H9 (cell line): ENCODE data around the gene HECW1. TPM values are rescaled to one million over a fixed set of nuclear protein-coding genes. Genes with fewer than 3 reads are reported as not detected.

Experiments
- DNase-seq: peaks from one replicate; pipeline ENCODE4 v3.0.0-alpha.2; 2017
- H2AFZ ChIP-seq: one replicate; pipeline ENCODE4 v1.6.1; 2013; ENCODE audit warnings: mild to moderate bottlenecking, low read length, control low read depth, moderate library complexity
- H2AK5ac ChIP-seq: 2 replicates; pipeline ENCODE4 v1.6.1; 2013; ENCODE audit warnings: low read length, control low read depth, mixed read lengths; ENCODE audit not compliant: insufficient read length
- H2BK120ac ChIP-seq: one replicate; pipeline ENCODE4 v1.6.1; 2013; ENCODE audit warnings: low read depth, mild to moderate bottlenecking, low read length, control low read depth, inconsistent platforms; ENCODE audit not compliant: poor library complexity, severe bottlenecking
- H2BK12ac ChIP-seq: 2 replicates; pipeline ENCODE4 v1.6.1; 2013; ENCODE audit warnings: low read length, control low read depth, mixed read lengths, low read depth; ENCODE audit not compliant: insufficient read length
- H2BK15ac ChIP-seq: 2 replicates; pipeline ENCODE4 v1.6.1; 2013; ENCODE audit warnings: low read depth, low read length, control low read depth
- H2BK20ac ChIP-seq: one replicate; pipeline ENCODE4 v1.6.1; 2013; ENCODE audit warnings: low read depth, mild to moderate bottlenecking, low read length, control low read depth, inconsistent platforms; ENCODE audit not compliant: poor library complexity, severe bottlenecking
- H2BK5ac ChIP-seq: 2 replicates; pipeline ENCODE4 v1.6.1; 2013; ENCODE audit warnings: low read length, control low read depth, mixed read lengths; ENCODE audit not compliant: insufficient read length
- H3K14ac ChIP-seq: 2 replicates; pipeline ENCODE4 v1.6.1; 2013; ENCODE audit warnings: low read length, control low read depth; ENCODE audit not compliant: insufficient read depth
- H3K18ac ChIP-seq: 2 replicates; pipeline ENCODE4 v1.6.1; 2013; ENCODE audit warnings: low read depth, mild to moderate bottlenecking, mixed read lengths, low read length, control low read depth; ENCODE audit not compliant: insufficient read length
- H3K23ac ChIP-seq: 2 replicates; pipeline ENCODE4 v1.6.1; 2013; ENCODE audit warnings: low read length, control low read depth, mixed read lengths, low read depth; ENCODE audit not compliant: insufficient read length
- H3K23me2 ChIP-seq: 2 replicates; pipeline ENCODE4 v1.6.1; 2013; ENCODE audit warnings: low read depth, mild to moderate bottlenecking, mixed read lengths, low read length, control low read depth; ENCODE audit not compliant: insufficient read length, poor library complexity, severe bottlenecking
- H3K27ac ChIP-seq: 2 replicates; pipeline ENCODE4 v1.5.1; 2013; ENCODE audit warnings: low read length, control low read depth, mixed read lengths, low read depth; ENCODE audit not compliant: insufficient read length
- H3K27me3 ChIP-seq: 2 replicates; pipeline ENCODE4 v1.6.1; 2013; ENCODE audit warnings: low read length, control low read depth, inconsistent platforms; ENCODE audit not compliant: insufficient read depth
- H3K4ac ChIP-seq: 2 replicates; pipeline ENCODE4 v1.6.1; 2013; ENCODE audit warnings: low read depth, mild to moderate bottlenecking, control low read depth, inconsistent platforms, low read length, moderate library complexity
- H3K4me1 ChIP-seq: 2 replicates; pipeline ENCODE4 v1.6.1; 2013; ENCODE audit warnings: low read length, control low read depth, inconsistent platforms; ENCODE audit not compliant: insufficient read depth
- H3K4me2 ChIP-seq: 2 replicates; pipeline ENCODE4 v1.6.1; 2013; ENCODE audit warnings: low read length, control low read depth, mixed read lengths; ENCODE audit not compliant: insufficient read length, insufficient read depth
- H3K56ac ChIP-seq: 2 replicates; pipeline ENCODE4 v1.6.1; 2013; ENCODE audit warnings: low read depth, mild to moderate bottlenecking, mixed read lengths, low read length, control low read depth; ENCODE audit not compliant: insufficient read length
- H3K79me1 ChIP-seq: 2 replicates; pipeline ENCODE4 v1.6.1; 2013; ENCODE audit warnings: low read depth, mild to moderate bottlenecking, moderate library complexity, low read length, control low read depth, inconsistent platforms; ENCODE audit not compliant: insufficient read depth, poor library complexity, severe bottlenecking
- H3K79me2 ChIP-seq: 2 replicates; pipeline ENCODE4 v1.6.1; 2013; ENCODE audit warnings: low read length, control low read depth, inconsistent platforms; ENCODE audit not compliant: insufficient read depth
- H3K9ac ChIP-seq: 2 replicates; pipeline ENCODE4 v1.6.1; 2013; ENCODE audit warnings: low read length, control low read depth, mixed read lengths; ENCODE audit not compliant: insufficient read length; ENCODE audit errors: extremely low read depth
- H3K9me3 ChIP-seq: one replicate; pipeline ENCODE4 v1.6.1; 2013; ENCODE audit warnings: low read depth, low read length, inconsistent platforms; ENCODE audit not compliant: control insufficient read depth
- H3T11ph ChIP-seq: one replicate; pipeline ENCODE4 v1.6.1; 2013; ENCODE audit warnings: mild to moderate bottlenecking, low read length, control low read depth, inconsistent platforms
- H4K20me1 ChIP-seq: one replicate; pipeline ENCODE4 v1.6.1; 2013; ENCODE audit not compliant: control insufficient read depth, insufficient read length, insufficient read depth
- H4K5ac ChIP-seq: 2 replicates; pipeline ENCODE4 v1.6.1; 2013; ENCODE audit warnings: low read depth, mild to moderate bottlenecking, mixed read lengths, low read length, control low read depth; ENCODE audit not compliant: insufficient read length
- H4K8ac ChIP-seq: replicated peaks from 2 replicates; pipeline ENCODE4 v1.6.1; 2013; ENCODE audit warnings: low read length, control low read depth, mixed read lengths, low read depth; ENCODE audit not compliant: insufficient read length
- H4K91ac ChIP-seq: 2 replicates; pipeline ENCODE4 v1.6.1; 2013; ENCODE audit warnings: low read depth, mild to moderate bottlenecking, moderate library complexity, mixed read lengths, low read length, control low read depth; ENCODE audit not compliant: insufficient read length
- H3K27ac Mint-ChIP-seq, 3 experiments: 2 replicates in 2 of 3; 3 replicates in 1 of 3; pipeline ENCODE4 v1.8.0; 2020 to 2021; ENCODE audit warnings: mixed read lengths in 3 of 3, mild to moderate bottlenecking in 1 of 3, moderate library complexity in 1 of 3
- H3K27me3 Mint-ChIP-seq: 2 replicates; pipeline ENCODE4 v1.8.0; 2021; ENCODE audit warnings: low read depth, mild to moderate bottlenecking, moderate library complexity, mixed read lengths
- H3K36me3 Mint-ChIP-seq, 3 experiments: 2 replicates in 2 of 3; 3 replicates in 1 of 3; pipeline ENCODE4 v1.8.0; 2020 to 2021; ENCODE audit warnings: low read depth in 3 of 3, mixed read lengths in 3 of 3; ENCODE audit not compliant: insufficient read depth in 1 of 3
- H3K4me1 Mint-ChIP-seq, 2 experiments: 2 replicates each; pipeline ENCODE4 v1.8.0; 2020; ENCODE audit warnings: mixed read lengths in 2 of 2
- H3K4me3 Mint-ChIP-seq, 2 experiments: 2 replicates in 1 of 2; 3 replicates in 1 of 2; pipeline ENCODE4 v1.8.0; 2020 to 2021; ENCODE audit warnings: mild to moderate bottlenecking in 2 of 2, mixed read lengths in 2 of 2, moderate library complexity in 1 of 2
- H3K9me3 Mint-ChIP-seq, 2 experiments: 2 replicates in 1 of 2; 3 replicates in 1 of 2; pipeline ENCODE4 v1.8.0; 2020; ENCODE audit warnings: mild to moderate bottlenecking in 2 of 2, mixed read lengths in 2 of 2, moderate library complexity in 1 of 2
- CTCF ChIP-seq: fragments of 200-600 bp; sonication (generic); conservative IDR thresholded peaks from 3 replicates; pipeline ENCODE4 v1.8.0; 2021; ENCODE audit warnings: antibody characterized with exemption, mild to moderate bottlenecking
- WGBS: extraction: QIAGEN DNeasy Blood & Tissue Kit; methylation state at CpG from one replicate; pipeline ENCODE4 v1.1.7; 2013; ENCODE audit warnings: missing lambda C conversion rate, low lambda C conversion rate, mixed read lengths; ENCODE audit not compliant: insufficient read length; ENCODE audit errors: extremely low coverage; 5-methylcytosine and 5-hydroxymethylcytosine counted together
- total RNA-seq: library from RNA; stranded (reverse); gene quantifications from 2 replicates; pipeline ENCODE4 v1.2.1, GENCODE V29; 2021

HECW1 gene
- total RNA-seq, 1 experiment from 2014 or later, result 5.0 TPM

GRCh38 chr7:43308913-43309705 lies 196.7 kb downstream of the HECW1 start:
- Histone ChIP-seq H2BK20ac (no peak overlapping the region), H3K56ac (no peak overlapping the region), H3K23me2 (no peaks in the 10 kb centered on the region), H4K20me1 (no peaks in the 10 kb centered on the region), H3K27ac (no peak overlapping the region), H2BK5ac (no peak overlapping the region), H3T11ph (no peak overlapping the region), H3K4ac (no peak overlapping the region), H3K23ac (no peak overlapping the region), H3K18ac (no peak overlapping the region), H4K5ac (no peak overlapping the region), H3K9ac (no peak overlapping the region), H3K79me1 (no peaks in the 10 kb centered on the region), H3K27me3 (no peaks in the 10 kb centered on the region), H4K91ac (no peak overlapping the region), H2BK15ac (no peak overlapping the region), H2AFZ (no peak overlapping the region), H3K4me1 (no peaks in the 10 kb centered on the region), H2AK5ac (no peak overlapping the region), H3K9me3 (no peaks in the 10 kb centered on the region), H3K14ac (no peak overlapping the region), H3K4me2 (no peak overlapping the region), H3K79me2 (no peaks in the 10 kb centered on the region), H2BK12ac (no peak overlapping the region), H2BK120ac (no peak overlapping the region), H4K8ac (no peak overlapping the region)
- Mint-ChIP-seq H3K4me1 (peaks cover 10 to 16% of the 10 kb centered on the region in 2 experiments), H3K4me3 (no peak overlapping the region), H3K27ac (0 out of 7 replicates have a peak overlapping the region, but pooled peaks of 1 of the 3 experiments have one; percentile 15), H3K9me3 (no peaks in the 10 kb centered on the region), H3K27me3 (no peaks in the 10 kb centered on the region), H3K36me3 (no peaks in the 10 kb centered on the region)
- no CpG with 5 or more reads among the region's 8 CpGs for WGBS
- no peak for TF ChIP-seq CTCF
- no peak for DNase-seq
